Measurements from ENCODE around the gene KCTD16.

Gene KCTD16

GRCh38 chr5:144457160-144457559 is 286.5 kb downstream of the KCTD16 start:
- no peak for DNase-seq (ENCODE audit: extremely low read depth, insufficient read length)
- Histone ChIP-seq H3K27me3 (replicated peaks; ENCODE audit: control insufficient read depth, insufficient read depth, low read length) (no peaks in the 10 kb centered on the region), H3K36me3 (ENCODE audit: control insufficient read depth, insufficient read depth, low read length) (no peaks in the 10 kb centered on the region), H3K4me3 (replicated peaks; ENCODE audit: low read depth, low read length) (no peak overlapping the region)
- TF ChIP-seq CTCF (IDR thresholded peaks at IDR 0.05; ENCODE audit: insufficient read depth, low read length, poor library complexity, severe bottlenecking) = no peak

GRCh38 chr5:144458216-144458615 is 287.5 kb downstream of the KCTD16 start:
- no peak overlapping the region for H3K4me3 ChIP-seq (replicated peaks; ENCODE audit: low read depth, low read length)
- H3K36me3 ChIP-seq (ENCODE audit: control insufficient read depth, insufficient read depth, low read length) = no peaks in the 10 kb centered on the region
- no peaks in the 10 kb centered on the region for H3K27me3 ChIP-seq (replicated peaks; ENCODE audit: control insufficient read depth, insufficient read depth, low read length)
- no peak for TF ChIP-seq CTCF (IDR thresholded peaks at IDR 0.05; ENCODE audit: insufficient read depth, low read length, poor library complexity, severe bottlenecking)
- DNase-seq (ENCODE audit: extremely low read depth, insufficient read length) = no peak

- no peak for DNase-seq (ENCODE audit: extremely low read depth, insufficient read length)
- no peaks in the 10 kb centered on the region for H3K27me3 ChIP-seq (replicated peaks; ENCODE audit: control insufficient read depth, insufficient read depth, low read length)
- no peaks in the 10 kb centered on the region for H3K36me3 ChIP-seq (ENCODE audit: control insufficient read depth, insufficient read depth, low read length)
- TF ChIP-seq CTCF (IDR thresholded peaks at IDR 0.05; ENCODE audit: insufficient read depth, low read length, poor library complexity, severe bottlenecking) = no peak
- H3K4me3 ChIP-seq (replicated peaks; ENCODE audit: low read depth, low read length) = no peak overlapping the region
These were observed 289.9 kb downstream of the KCTD16 start for GRCh38 chr5:144460600-144460999.

GRCh38 chr5:144462577-144462976 is 291.9 kb downstream of the KCTD16 start:
- DNase-seq (ENCODE audit: extremely low read depth, insufficient read length) = no peak
- H3K4me3 ChIP-seq (replicated peaks; ENCODE audit: low read depth, low read length) = no peak overlapping the region
- no peaks in the 10 kb centered on the region for H3K36me3 ChIP-seq (ENCODE audit: control insufficient read depth, insufficient read depth, low read length)
- no peak for TF ChIP-seq CTCF (IDR thresholded peaks at IDR 0.05; ENCODE audit: insufficient read depth, low read length, poor library complexity, severe bottlenecking)
- H3K27me3 ChIP-seq (replicated peaks; ENCODE audit: control insufficient read depth, insufficient read depth, low read length) = no peaks in the 10 kb centered on the region

- no peaks in the 10 kb centered on the region for H3K27me3 ChIP-seq (replicated peaks; ENCODE audit: control insufficient read depth, insufficient read depth, low read length)
- no peak for TF ChIP-seq CTCF (IDR thresholded peaks at IDR 0.05; ENCODE audit: insufficient read depth, low read length, poor library complexity, severe bottlenecking)
- no peak overlapping the region for H3K4me3 ChIP-seq (replicated peaks; ENCODE audit: low read depth, low read length)
- H3K36me3 ChIP-seq (ENCODE audit: control insufficient read depth, insufficient read depth, low read length) = no peaks in the 10 kb centered on the region
- DNase-seq (ENCODE audit: extremely low read depth, insufficient read length) = no peak
These were observed 293.0 kb downstream of the KCTD16 start for GRCh38 chr5:144463481-144464223.

- TF ChIP-seq CTCF (IDR thresholded peaks at IDR 0.05; ENCODE audit: insufficient read depth, low read length, poor library complexity, severe bottlenecking) = no peak
- H3K4me3 ChIP-seq (replicated peaks; ENCODE audit: low read depth, low read length) = no peak overlapping the region
- DNase-seq (ENCODE audit: extremely low read depth, insufficient read length) = no peak
- no peaks in the 10 kb centered on the region for H3K27me3 ChIP-seq (replicated peaks; ENCODE audit: control insufficient read depth, insufficient read depth, low read length)
- H3K36me3 ChIP-seq (ENCODE audit: control insufficient read depth, insufficient read depth, low read length) = no peaks in the 10 kb centered on the region
These were observed 293.6 kb downstream of the KCTD16 start for GRCh38 chr5:144464306-144464705.
